ENCODE results near the gene TECPR2. TPM values are rescaled to one million over a fixed set of nuclear protein-coding genes. Genes with fewer than 3 reads are reported as not detected.

The TECPR2 gene
- total RNA-seq, 1 donor from 2014 or later: 19.9 TPM

DNA sequence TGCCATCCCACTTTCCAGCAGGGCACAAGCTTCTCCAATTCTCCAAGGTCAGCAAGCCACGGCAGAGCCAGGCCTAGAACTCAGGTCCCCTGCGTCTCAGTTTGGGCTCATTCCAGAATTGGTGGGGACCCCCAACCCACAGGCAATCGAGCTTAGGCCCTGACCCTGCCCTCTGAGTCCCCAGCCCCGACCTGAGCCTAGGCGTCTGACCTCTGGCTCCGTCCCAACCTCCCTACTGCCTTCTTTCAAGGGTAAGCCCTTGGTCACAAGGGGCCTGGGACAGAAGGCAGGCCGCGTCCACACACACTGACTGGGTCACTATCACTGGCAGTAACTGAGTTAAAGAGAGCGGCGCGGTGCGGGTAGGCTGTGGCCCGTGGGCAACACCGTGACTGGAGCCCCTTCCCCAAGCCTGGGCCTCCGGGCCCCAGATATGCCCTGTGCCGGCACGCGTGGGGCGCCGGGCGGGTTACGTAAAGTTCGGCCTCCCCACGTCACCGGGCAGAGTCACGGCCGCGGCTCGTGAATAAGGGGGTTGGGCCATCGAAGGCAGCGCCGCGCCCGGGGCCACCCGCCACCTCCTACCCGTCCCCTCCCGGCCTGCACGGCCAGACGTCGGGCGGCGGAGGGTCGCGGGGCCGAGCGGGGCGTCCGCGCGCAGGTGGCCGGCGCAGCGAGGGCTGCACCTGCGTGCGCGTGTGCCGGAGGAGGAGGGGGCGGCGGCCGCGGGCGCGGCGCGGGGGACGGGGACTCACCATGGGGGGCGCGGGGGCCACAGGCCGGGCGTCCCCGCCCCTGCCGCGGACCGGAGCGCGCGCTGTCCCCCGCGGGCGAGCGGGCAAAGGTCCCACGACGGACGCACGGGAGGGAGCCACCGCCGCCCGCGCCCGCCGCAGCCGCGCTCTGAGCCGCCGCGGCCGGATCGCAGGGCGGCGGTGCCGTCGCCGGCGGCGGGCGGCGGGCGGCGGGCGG is 146.3 kb downstream of the TECPR2 start:
- Mint-ChIP-seq H3K4me1 (ENCODE audit: low read depth, unreplicated experiment) (no peaks in the 10 kb centered on the region), H3K9me3 (ENCODE audit: unreplicated experiment) (no peaks in the 10 kb centered on the region), H3K27ac (ENCODE audit: unreplicated experiment) (no peak overlapping the region), H3K36me3 (ENCODE audit: low read depth, unreplicated experiment) (peaks cover 6% of the 10 kb centered on the region), H3K4me3 (ENCODE audit: unreplicated experiment) (peak overlapping the region; percentile 73), H3K27me3 (ENCODE audit: low read depth, unreplicated experiment) (peaks cover 9% of the 10 kb centered on the region)
- peak overlapping the region; percentile 71 for H3K9ac ChIP-seq (ENCODE audit: low read length)
- no peaks in the 10 kb centered on the region for H3K9me3 ChIP-seq (ENCODE audit: insufficient read depth, low read depth, low read length)
- TF ChIP-seq CTCF (IDR thresholded peaks at IDR 0.05; ENCODE audit: insufficient read depth, low read depth, low read length) (no peak), EZH2 (IDR thresholded peaks at IDR 0.05; ENCODE audit: insufficient read depth, low read length) (no peak)
- no peaks in the 10 kb centered on the region for H3K36me3 ChIP-seq (ENCODE audit: insufficient read depth, low read length)
- peaks cover 4% of the 10 kb centered on the region for H3K4me1 ChIP-seq (ENCODE audit: insufficient read depth, low read length)
- H3K4me2 ChIP-seq (ENCODE audit: low read length): peak overlapping the region; percentile 87
- peaks cover 6% of the 10 kb centered on the region for H3K79me2 ChIP-seq (ENCODE audit: insufficient read depth, low read length)
- no peaks in the 10 kb centered on the region for H3K27me3 ChIP-seq (ENCODE audit: insufficient read depth, low read length)
- H4K20me1 ChIP-seq (ENCODE audit: insufficient read depth, low read length): no peaks in the 10 kb centered on the region
- peak overlapping the region; percentile 60 for H3K4me3 ChIP-seq (ENCODE audit: insufficient read depth, low read depth, low read length)
- no peak for FAIRE-seq
- no peak for DNase-seq (ENCODE audit: low read depth)
- peak overlapping the region; percentile 73 for H2AFZ ChIP-seq (ENCODE audit: low read depth, low read length)
- H3K27ac ChIP-seq (ENCODE audit: low read depth, low read length): peak overlapping the region; percentile 19

GRCh38 chr14:102509746-102510615 is 147.2 kb downstream of the TECPR2 start, which contains the start of gene ANKRD9:
ANKRD9 (minus strand) TSS chr14:102509776; CDS start chr14:102507889, 1,887 bp downstream.
- FAIRE-seq: no peak
- Histone ChIP-seq H4K20me1 (ENCODE audit: insufficient read depth, low read length) (no peaks in the 10 kb centered on the region), H2AFZ (ENCODE audit: low read depth, low read length) (peak within 1 kb of the TSS; percentile 84), H3K4me3 (ENCODE audit: insufficient read depth, low read depth, low read length) (peak within 1 kb of the TSS; percentile 60), H3K27me3 (ENCODE audit: insufficient read depth, low read length) (no peaks in the 10 kb centered on the region), H3K4me1 (ENCODE audit: insufficient read depth, low read length) (peaks cover 4% of the 10 kb centered on the region), H3K4me2 (ENCODE audit: low read length) (peak within 1 kb of the TSS; percentile 97), H3K27ac (ENCODE audit: low read depth, low read length) (peak within 1 kb of the TSS; percentile 19), H3K79me2 (ENCODE audit: insufficient read depth, low read length) (peaks cover 6% of the 10 kb centered on the region), H3K9ac (ENCODE audit: low read length) (peak within 1 kb of the TSS; percentile 74), H3K9me3 (ENCODE audit: insufficient read depth, low read depth, low read length) (no peaks in the 10 kb centered on the region), H3K36me3 (ENCODE audit: insufficient read depth, low read length) (no peaks in the 10 kb centered on the region)
- Mint-ChIP-seq H3K4me1 (ENCODE audit: low read depth, unreplicated experiment) (no peaks in the 10 kb centered on the region), H3K4me3 (ENCODE audit: unreplicated experiment) (peak within 1 kb of the TSS; percentile 83), H3K27me3 (ENCODE audit: low read depth, unreplicated experiment) (peaks cover 11% of the 10 kb centered on the region), H3K27ac (ENCODE audit: unreplicated experiment) (no peak within 1 kb of the TSS), H3K36me3 (ENCODE audit: low read depth, unreplicated experiment) (peaks cover 4% of the 10 kb centered on the region), H3K9me3 (ENCODE audit: unreplicated experiment) (no peaks in the 10 kb centered on the region)
- TF ChIP-seq EZH2 (IDR thresholded peaks at IDR 0.05; ENCODE audit: insufficient read depth, low read length) (no peak), CTCF (IDR thresholded peaks at IDR 0.05; ENCODE audit: insufficient read depth, low read depth, low read length) (no peak)
- DNase-seq (ENCODE audit: low read depth): peak; percentile 73

Measured in astrocyte (in vitro differentiated cells and primary cell).